Endodermal cell (in vitro differentiated cells): Measurements from ENCODE around the gene PSMC3. TPM values are rescaled to one million over a fixed set of nuclear protein-coding genes. Genes with fewer than 3 reads are reported as not detected.
A peak's percentile ranks its signal among the peaks of the same experiment; 100 is the strongest.

Experiments
- DNase-seq: peaks from one replicate; pipeline ENCODE4 v3.0.0-alpha.2; 2017
- H3K27ac ChIP-seq: 2 replicates; pipeline ENCODE4 v1.5.1; 2013; ENCODE audit warnings: mild to moderate bottlenecking, low read depth, low read length, moderate library complexity
- H3K27me3 ChIP-seq: 2 replicates; pipeline ENCODE4 v1.6.1; 2013; ENCODE audit warnings: mild to moderate bottlenecking, low read length, moderate library complexity; ENCODE audit not compliant: insufficient read depth, control insufficient read depth, poor library complexity, severe bottlenecking
- H3K36me3 ChIP-seq: 2 replicates; pipeline ENCODE4 v1.7.0; 2013; ENCODE audit warnings: mild to moderate bottlenecking, low read length, moderate library complexity; ENCODE audit not compliant: control insufficient read depth, insufficient read depth
- H3K4me1 ChIP-seq: one replicate; pipeline ENCODE4 v1.7.0; 2013; ENCODE audit warnings: low read length; ENCODE audit not compliant: control insufficient read depth, insufficient read depth
- H3K4me3 ChIP-seq: 2 replicates; pipeline ENCODE4 v1.5.1; 2013; ENCODE audit warnings: mild to moderate bottlenecking, low read length, moderate library complexity
- H3K9ac ChIP-seq: 2 replicates; pipeline ENCODE4 v1.6.1; 2013; ENCODE audit warnings: mild to moderate bottlenecking, low read length, moderate library complexity; ENCODE audit not compliant: poor library complexity, severe bottlenecking; ENCODE audit errors: extremely low read depth
- H3K9me3 ChIP-seq: 2 replicates; pipeline ENCODE4 v1.6.1; 2013; ENCODE audit warnings: mild to moderate bottlenecking, low read length, moderate library complexity; ENCODE audit not compliant: control insufficient read depth
- H3K27ac Mint-ChIP-seq: 2 replicates; pipeline ENCODE4 v1.8.0; 2020; ENCODE audit warnings: mixed read lengths
- H3K27me3 Mint-ChIP-seq: 2 replicates; pipeline ENCODE4 v1.8.0; 2021; ENCODE audit warnings: mild to moderate bottlenecking, mixed read lengths; ENCODE audit not compliant: insufficient read depth
- H3K36me3 Mint-ChIP-seq: 2 replicates; pipeline ENCODE4 v1.8.0; 2020; ENCODE audit warnings: low read depth, mixed read lengths
- H3K4me1 Mint-ChIP-seq: 2 replicates; pipeline ENCODE4 v1.8.0; 2020; ENCODE audit warnings: mixed read lengths
- H3K4me3 Mint-ChIP-seq: 2 replicates; pipeline ENCODE4 v1.8.0; 2020; ENCODE audit warnings: mild to moderate bottlenecking, moderate library complexity, mixed read lengths
- H3K9me3 Mint-ChIP-seq: 2 replicates; pipeline ENCODE4 v1.8.0; 2020; ENCODE audit warnings: mild to moderate bottlenecking, mixed read lengths
- CTCF ChIP-seq: fragments of 200-600 bp; sonication (generic); conservative IDR thresholded peaks from 2 replicates; pipeline ENCODE4 v1.5.0; 2021; ENCODE audit warnings: antibody characterized with exemption, mild to moderate bottlenecking
- WGBS, 2 experiments: methylation state at CpG; one replicate each; pipeline versions ENCODE4 v1.1.5 to v1.1.7; 2013; ENCODE audit warnings: missing lambda C conversion rate in 2 of 2, mixed read lengths in 1 of 2; ENCODE audit not compliant: insufficient coverage in 1 of 2, insufficient read length in 1 of 2; 5-methylcytosine and 5-hydroxymethylcytosine counted together
- total RNA-seq, 2 donors: library from RNA; stranded (reverse); fragmentation: NEBNext Ultra II Directional in 1 of 2; extraction: Animal tissue kit (Norgen Biotek cat#: 25700) in 1 of 2; gene quantifications; 2 replicates in 1 of 2; 3 replicates in 1 of 2; pipeline ENCODE4 v1.2.1, GENCODE V29; 2021

Gene PSMC3
- total RNA-seq, 2 donors from 2014 or later = 152 to 175 TPM

GRCh38 chr11:47399860-47400767 lies 26.1 kb downstream of the PSMC3 start:
- Histone ChIP-seq H3K9me3 (no peaks in the 10 kb centered on the region), H3K4me1 (no peaks in the 10 kb centered on the region), H3K36me3 (no peaks in the 10 kb centered on the region), H3K4me3 (peak overlapping the region; percentile 75), H3K27me3 (no peaks in the 10 kb centered on the region), H3K27ac (no peak overlapping the region), H3K9ac (no peak overlapping the region)
- Mint-ChIP-seq H3K9me3 (no peaks in the 10 kb centered on the region), H3K4me1 (peaks cover 30% of the 10 kb centered on the region), H3K27ac (peak overlapping the region; percentile 71), H3K4me3 (peak overlapping the region; percentile 50), H3K27me3 (no peaks in the 10 kb centered on the region), H3K36me3 (no peaks in the 10 kb centered on the region)
- no peak for TF ChIP-seq CTCF
- WGBS, 2 experiments = 11 to 44% methylated on average over 6 to 42 of the region's 47 CpGs
- DNase-seq = peak; percentile 78

GRCh38 chr11:47398551-47398950 lies 27.7 kb downstream of the PSMC3 start:
- no peak overlapping the region for H3K4me3 Mint-ChIP-seq
- no peak overlapping the region for H3K27ac Mint-ChIP-seq
- DNase-seq = peak; percentile 65
- no peak overlapping the region for H3K27ac ChIP-seq
- H3K27me3 Mint-ChIP-seq = no peaks in the 10 kb centered on the region
- no peaks in the 10 kb centered on the region for H3K27me3 ChIP-seq
- H3K36me3 Mint-ChIP-seq = no peaks in the 10 kb centered on the region
- H3K9ac ChIP-seq = no peak overlapping the region
- TF ChIP-seq CTCF = no peak
- no peaks in the 10 kb centered on the region for H3K9me3 Mint-ChIP-seq
- WGBS, 2 experiments = 80 to 93% methylated on average over 1 of the region's 1 CpG
- H3K4me1 Mint-ChIP-seq = peaks cover 29% of the 10 kb centered on the region
- H3K36me3 ChIP-seq = no peaks in the 10 kb centered on the region
- no peaks in the 10 kb centered on the region for H3K9me3 ChIP-seq
- H3K4me3 ChIP-seq = no peak overlapping the region
- H3K4me1 ChIP-seq = no peaks in the 10 kb centered on the region

- Mint-ChIP-seq H3K27me3 (no peaks in the 10 kb centered on the region), H3K9me3 (no peaks in the 10 kb centered on the region), H3K4me3 (no peak overlapping the region), H3K4me1 (peaks cover 25% of the 10 kb centered on the region), H3K27ac (peak overlapping the region; percentile 78), H3K36me3 (no peaks in the 10 kb centered on the region)
- Histone ChIP-seq H3K4me3 (no peak overlapping the region), H3K36me3 (no peaks in the 10 kb centered on the region), H3K4me1 (no peaks in the 10 kb centered on the region), H3K9ac (no peak overlapping the region), H3K9me3 (no peaks in the 10 kb centered on the region), H3K27ac (no peak overlapping the region), H3K27me3 (no peaks in the 10 kb centered on the region)
- 89 to 95% methylated on average over 2 to 3 of the region's 3 CpGs for WGBS, 2 experiments
- peak; percentile 64 for DNase-seq
- TF ChIP-seq CTCF = peak; percentile 10
Observed at GRCh38 chr11:47398011-47398410, 28.2 kb downstream of the PSMC3 start.
